HepG2 (cell line): Measurements from ENCODE around the gene P2RX5. TPM values are rescaled to one million over a fixed set of nuclear protein-coding genes. Genes with fewer than 3 reads are reported as not detected.

Experiments
- ATF2 ChIP-seq: sonication (generic); formaldehyde crosslinking; IDR thresholded peaks from 2 replicates; pipeline ENCODE4 v1.4.0; 2020; ENCODE audit warnings: missing genetic modification reagents
- CENPX ChIP-seq: sonication (generic); formaldehyde crosslinking; IDR thresholded peaks from 2 replicates; pipeline ENCODE4 v1.9.0; 2021; ENCODE audit warnings: mild to moderate bottlenecking, missing genetic modification reagents, moderate library complexity
- ELF4 ChIP-seq: sonication (generic); formaldehyde crosslinking; IDR thresholded peaks from 2 replicates; pipeline ENCODE4 v1.5.0; 2020; ENCODE audit warnings: missing genetic modification reagents, mild to moderate bottlenecking, moderate library complexity, borderline replicate concordance
- ETV6 ChIP-seq: sonication (generic); formaldehyde crosslinking; conservative IDR thresholded peaks from 2 replicates; pipeline ENCODE4 v1.4.0; 2020; ENCODE audit warnings: missing genetic modification reagents
- FOXK1 ChIP-seq: sonication (generic); formaldehyde crosslinking; IDR thresholded peaks from 2 replicates; pipeline ENCODE4 v1.4.0; 2020; ENCODE audit warnings: low read depth, missing genetic modification reagents, borderline replicate concordance
- FOXP4 ChIP-seq: sonication (generic); formaldehyde crosslinking; IDR thresholded peaks from 2 replicates; pipeline ENCODE4 v1.4.0; 2020; ENCODE audit warnings: missing genetic modification reagents
- GLMP ChIP-seq: sonication (generic); formaldehyde crosslinking; IDR thresholded peaks from 2 replicates; pipeline ENCODE4 v1.9.0; 2021; ENCODE audit warnings: missing genetic modification reagents, mild to moderate bottlenecking, borderline replicate concordance
- GTF3A ChIP-seq: sonication (generic); formaldehyde crosslinking; conservative IDR thresholded peaks from 2 replicates; pipeline ENCODE4 v1.4.0; 2020; ENCODE audit warnings: mild to moderate bottlenecking, missing genetic modification reagents
- IRX3 ChIP-seq: sonication (generic); formaldehyde crosslinking; IDR thresholded peaks from 2 replicates; pipeline ENCODE4 v1.8.1; 2023; ENCODE audit warnings: mild to moderate bottlenecking, low read depth, missing genetic modification reagents, borderline replicate concordance
- LCORL ChIP-seq, 2 experiments: fragments of 450-650 bp in 1 of 2; sonication (generic) in 1 of 2; formaldehyde crosslinking in 1 of 2; IDR thresholded peaks; 2 replicates each; pipeline versions ENCODE4 v1.5.0 to v1.6.1; 2017 to 2020; ENCODE audit warnings: antibody characterized with exemption in 1 of 2, missing genetic modification reagents in 1 of 2
- MED13 ChIP-seq: sonication (generic); formaldehyde crosslinking; IDR thresholded peaks from 2 replicates; pipeline ENCODE4 v1.5.0; 2020; ENCODE audit warnings: missing genetic modification reagents
- MXI1 ChIP-seq: IDR thresholded peaks from 3 replicates; pipeline ENCODE4 v1.6.1; 2012; ENCODE audit warnings: low read depth, low read length, inconsistent platforms, borderline replicate concordance
- TBL1XR1 ChIP-seq: fragments of 150-350 bp; IDR thresholded peaks from 2 replicates; pipeline ENCODE4 v1.6.1; 2014; ENCODE audit warnings: borderline replicate concordance, low read length; ENCODE audit not compliant: partially characterized antibody
- ZBTB44 ChIP-seq: sonication (generic); formaldehyde crosslinking; IDR thresholded peaks from 2 replicates; pipeline ENCODE4 v1.4.0; 2020; ENCODE audit warnings: missing genetic modification reagents
- ZNF30 ChIP-seq: sonication (generic); formaldehyde crosslinking; IDR thresholded peaks from 2 replicates; pipeline ENCODE4 v1.5.0; 2020; ENCODE audit warnings: mild to moderate bottlenecking, missing genetic modification reagents
- ZNF598 ChIP-seq: sonication (generic); formaldehyde crosslinking; IDR thresholded peaks from 2 replicates; pipeline ENCODE4 v1.5.1; 2020; ENCODE audit warnings: mild to moderate bottlenecking, missing genetic modification reagents, borderline replicate concordance
- ZNF639 ChIP-seq: conservative IDR thresholded peaks from 2 replicates; pipeline ENCODE4 v1.6.1; 2018; ENCODE audit warnings: missing genetic modification reagents
- ZSCAN25 ChIP-seq: sonication (generic); formaldehyde crosslinking; IDR thresholded peaks from 2 replicates; pipeline ENCODE4 v1.8.0; 2022; ENCODE audit warnings: mild to moderate bottlenecking, missing genetic modification reagents
- polyA plus RNA-seq, 8 experiments: library from polyadenylated mRNA; depleted of rRNA in 3 of 8; stranded (reverse) in 7 of 8; unstranded in 1 of 8; fragments of >200 nt; fragmentation: Illumina TruSeq in 4 of 8; extraction: Trizol in 4 of 8; gene quantifications; 2 replicates each; pipeline versions ENCODE4 v1.2.1 to v1.2.3, GENCODE V29; 2011 to 2016; ENCODE audit warnings: low read depth in 4 of 8, missing spikeins in 1 of 8, mixed read lengths in 1 of 8; ENCODE audit not compliant: insufficient read depth in 1 of 8
- total RNA-seq, 5 experiments: library from RNA; depleted of rRNA; stranded (reverse); fragments of >200 nt; fragmentation: Illumina TruSeq; extraction: Trizol; gene quantifications; 2 replicates each; pipeline ENCODE4 v1.2.3, GENCODE V29; 2016; ENCODE audit warnings: low read depth in 1 of 5

The P2RX5 gene
- total and polyA plus RNA-seq, 2 of the 13 experiments (the other 11 are each of a cell fraction or from before 2014, with no cell fraction given), result 0.95 to 1.7 TPM

GRCh38 chr17:3668279-3669084 lies 27.5 kb downstream of the P2RX5 start, which contains the start of the genes EMC6 and TAX1BP3 (continued):
- TF ChIP-seq LCORL (IDR thresholded peaks at IDR 0.05) (no peak), LCORL (CRISPR knock-in tag; IDR thresholded peaks at IDR 0.05) (no peak), ATF2 (CRISPR knock-in tag) (no peak; the same call in 1 of the 2 replicates), FOXP4 (CRISPR knock-in tag) (no peak), GTF3A (0 out of 2 replicates have a peak, but pooled peaks have one; percentile 86), ZSCAN25 (CRISPR knock-in tag) (0 out of 2 replicates have a peak, but pooled peaks have one; percentile 23), IRX3 (CRISPR knock-in tag) (peak; percentile 33; the same call in 1 of the 2 replicates), TBL1XR1 (no peak), ELF4 (no peak), ZNF598 (0 out of 2 replicates have a peak, but pooled peaks have one; percentile 1), ZBTB44 (CRISPR knock-in tag) (peak; percentile 57; the same call in 1 of the 2 replicates), MED13 (CRISPR knock-in tag) (0 out of 2 replicates have a peak, but pooled peaks have one; percentile 29), ZNF30 (no peak), ETV6 (CRISPR knock-in tag) (0 out of 2 replicates have a peak, but pooled peaks have one; percentile 13), CENPX (no peak), ZNF639 (CRISPR knock-in tag) (no peak; the same call in none of the 2 replicates), FOXK1 (CRISPR knock-in tag) (0 out of 2 replicates have a peak, but pooled peaks have one; percentile 8), MXI1 (peak; percentile 38; the same call in 1 of the 3 replicates), GLMP (CRISPR knock-in tag) (no peak)
